Measurements from ENCODE around the gene SLC41A3.

- TF ChIP-seq CTCF (IDR thresholded peaks at IDR 0.05): no peak
- no peak for TF ChIP-seq ZFX (IDR thresholded peaks at IDR 0.05; ENCODE audit: borderline replicate concordance)
Observed at GRCh38 chr3:126107203-126107939, 23.4 kb upstream of the SLC41A3 start.

Data from 22Rv1 (cell line).